Heart left ventricle (tissue), 16 donors: ENCODE measurements around the gene ITPRIPL1. TPM values are rescaled to one million over a fixed set of nuclear protein-coding genes. Genes with fewer than 3 reads are reported as not detected.

Experiments
- ATAC-seq, 4 donors: fragments of 200-7000 bp; cut with Tn5 transposase; one replicate each; pipeline ENCODE4 v1.9.1; 2020 to 2022; ENCODE audit warnings: moderate library complexity in 4 of 4, mild to moderate bottlenecking in 3 of 4, moderate number of reproducible peaks in 1 of 4
- DNase-seq, 5 donors: peaks; one replicate each; pipeline ENCODE4 v3.0.0-alpha.2; 2020
- H3K27ac ChIP-seq, 12 donors: fragments of 200-600 bp; sonication (generic) in 4 of 12; one replicate each; pipeline versions ENCODE4 v1.5.0 to v1.8.0; 2016 to 2022; ENCODE audit warnings: mild to moderate bottlenecking in 2 of 12
- H3K27me3 ChIP-seq, 9 donors: fragments of 200-600 bp; sonication (generic) in 2 of 9; one replicate each; pipeline versions ENCODE4 v1.5.1 to v1.8.0; 2016 to 2022; ENCODE audit warnings: mild to moderate bottlenecking in 3 of 9
- H3K36me3 ChIP-seq, 9 donors: fragments of 200-600 bp; sonication (generic) in 2 of 9; one replicate each; pipeline versions ENCODE4 v1.5.0 to v1.8.0; 2018 to 2022; ENCODE audit warnings: mild to moderate bottlenecking in 2 of 9
- H3K4me1 ChIP-seq, 12 donors: fragments of 200-600 bp; sonication (generic) in 4 of 12; one replicate each; pipeline versions ENCODE4 v1.5.0 to v1.8.0; 2016 to 2022; ENCODE audit warnings: mild to moderate bottlenecking in 3 of 12
- H3K4me3 ChIP-seq, 12 donors: fragments of 200-600 bp; sonication (generic) in 4 of 12; one replicate each; pipeline versions ENCODE4 v1.5.0 to v1.8.0; 2017 to 2022; ENCODE audit warnings: mild to moderate bottlenecking in 9 of 12, moderate library complexity in 4 of 12
- H3K9me3 ChIP-seq, 12 donors: fragments of 200-600 bp; sonication (generic) in 4 of 12; one replicate each; pipeline versions ENCODE4 v1.5.0 to v1.8.0; 2016 to 2022; ENCODE audit warnings: mild to moderate bottlenecking in 1 of 12
- CTCF ChIP-seq, 12 donors: fragments of 200-600 bp; sonication (generic) in 4 of 12; IDR thresholded peaks; one replicate each; pipeline versions ENCODE4 v1.5.0 to v1.8.0; 2018 to 2022; ENCODE audit warnings: antibody characterized with exemption in 12 of 12, mild to moderate bottlenecking in 5 of 12
- POLR2A ChIP-seq, 2 donors: fragments of 450-650 bp; IDR thresholded peaks; one replicate each; pipeline ENCODE4 v1.6.1; 2017; ENCODE audit warnings: antibody characterized with exemption in 2 of 2, mild to moderate bottlenecking in 2 of 2, moderate library complexity in 2 of 2
- WGBS, 4 donors: extraction: QIAGEN DNeasy Blood & Tissue Kit in 2 of 4; methylation state at CpG; one replicate each; pipeline versions ENCODE4 v1.1.5 to v1.1.7; 2013 to 2018; 5-methylcytosine and 5-hydroxymethylcytosine counted together
- intact Hi-C, 10 donors: fragments of 100-400 bp; cut with DNase I; formaldehyde crosslinking; loops; one replicate each; pipeline versions ENCODE4 v1.11.1 to v1.14.2; 2022
- polyA plus RNA-seq, 2 donors: library from polyadenylated mRNA; stranded (reverse); fragments of 200-250 nt; gene quantifications; one replicate each; pipeline ENCODE4 v1.2.3, GENCODE V29; 2013
- total RNA-seq, 9 donors: library from RNA; depleted of rRNA in 2 of 9; stranded (reverse); fragments of >200 nt in 2 of 9; fragmentation: NEBNext Ultra II Directional in 3 of 9; extraction: Animal tissue kit (Norgen Biotek cat#: 25700) in 3 of 9; gene quantifications; one replicate each; pipeline versions ENCODE4 v1.1.0 to v1.2.4, GENCODE V29; 2016 to 2023
- donor health status: ischemic (EF 13 %, LVEDD 7.1; RV severe dilation, severe dysfunction).
- donor health status: healthy with polysubstance abuse.
- donor health status: DM: no; HTN: yes; CAD: no.
- donor health status: DM: no; HTN: no; CAD: no.
- donor health status: ischemic (EF 25% LVEDD 6.9; RV normal size, moderate dysfunction).
- donor health status: ischemic (EF 25% LVEDD 5.7; RV mildly dilated, moderate dysfunction).
- donor health status: healthy.
- donor health status: DM: yes; HTN: yes; CAD: no.
- donor health status: ischemic (EF 35%, LVEDD 5.7; RV mildly dilated, moderate dysfunction).
- donor health status: nonischemic (EF 11% LVEDD 7.7; RV severe dilation, severe dysfunction).
- donor health status: DM: yes; HTN: yes; CAD: no.
- donor health status: PGD.
- donor health status: ischemic (EF 29% LVEDD 5.4; RV normal size, mild dysfunction).
- donor health status: nonischemic (EF 23%, LVEDD 6.1; RV moderate dilation, normal function).

The ITPRIPL1 gene
- total and polyA plus RNA-seq, 11 donors, result 0.65 to 3.8 (median 1.5) TPM

GRCh38 chr2:96329456-96329855, 4.3 kb downstream of the ITPRIPL1 start:
- intact Hi-C loops, result no loop called here
- no peaks in the 10 kb centered on the region for H3K9me3 ChIP-seq
- TF ChIP-seq CTCF (IDR thresholded peaks at IDR 0.05), result no peak
- TF ChIP-seq POLR2A (IDR thresholded peaks at IDR 0.05), result no peak
- peak overlapping the region in 3 of 12 donors; percentile 6 to 40 (median 34) for H3K27ac ChIP-seq
- peaks cover 0 to 13% (median 0%) of the 10 kb centered on the region in 9 donors for H3K27me3 ChIP-seq
- H3K4me3 ChIP-seq, result no peak overlapping the region
- peaks cover 0 to 48% (median 18%) of the 10 kb centered on the region in 12 donors for H3K4me1 ChIP-seq
- ATAC-seq (no peak), DNase-seq (peak in 1 of 5 donors; percentile 35)
- 50 to 67% (median 55%) methylated on average over 1 of the region's 1 CpG for WGBS, 4 donors
- peaks cover 0 to 11% (median 0%) of the 10 kb centered on the region in 9 donors for H3K36me3 ChIP-seq

DNA sequence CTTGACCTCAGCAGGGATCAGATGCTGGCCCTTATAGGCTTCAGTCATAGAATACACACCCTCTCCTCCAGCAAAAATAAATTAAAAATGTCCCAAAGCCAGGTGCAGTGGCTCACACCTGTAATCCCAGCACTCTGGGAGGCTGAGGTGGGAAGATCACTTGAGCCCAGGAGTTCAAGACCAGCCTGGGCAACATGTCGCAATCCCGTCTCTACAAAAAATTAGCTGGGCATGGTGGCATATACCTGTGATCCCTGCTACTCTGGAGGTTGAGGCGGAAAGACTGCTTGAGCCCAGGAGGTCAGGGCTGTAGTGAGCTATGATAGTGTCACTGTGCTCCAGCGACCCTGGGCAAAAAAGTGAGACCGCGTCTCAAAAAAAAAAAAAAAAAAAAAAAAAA, 4.8 kb downstream of the ITPRIPL1 start:
- intact Hi-C loops, result loop anchor here in 1 of 10 donors (1.0 to 10.0 kb wide), 2 partner anchors 24 to 175 kb away; partner anchors contain the start of gene NEURL3
- peak overlapping the region in 2 of 12 donors; percentile 28 to 40 for H3K27ac ChIP-seq
- ATAC-seq, result no peak
- no peak for DNase-seq
- no peaks in the 10 kb centered on the region for H3K9me3 ChIP-seq
- H3K27me3 ChIP-seq, result peaks cover 0 to 9% (median 0%) of the 10 kb centered on the region in 9 donors
- WGBS, 4 donors, result 90 to 96% (median 94%) methylated on average over 6 of the region's 6 CpGs
- H3K4me1 ChIP-seq, result peaks cover 0 to 48% (median 19%) of the 10 kb centered on the region in 12 donors
- H3K36me3 ChIP-seq, result peaks cover 0 to 11% (median 0%) of the 10 kb centered on the region in 9 donors
- TF ChIP-seq POLR2A (IDR thresholded peaks at IDR 0.05) (no peak), CTCF (IDR thresholded peaks at IDR 0.05) (no peak)
- H3K4me3 ChIP-seq, result no peak overlapping the region

DNA sequence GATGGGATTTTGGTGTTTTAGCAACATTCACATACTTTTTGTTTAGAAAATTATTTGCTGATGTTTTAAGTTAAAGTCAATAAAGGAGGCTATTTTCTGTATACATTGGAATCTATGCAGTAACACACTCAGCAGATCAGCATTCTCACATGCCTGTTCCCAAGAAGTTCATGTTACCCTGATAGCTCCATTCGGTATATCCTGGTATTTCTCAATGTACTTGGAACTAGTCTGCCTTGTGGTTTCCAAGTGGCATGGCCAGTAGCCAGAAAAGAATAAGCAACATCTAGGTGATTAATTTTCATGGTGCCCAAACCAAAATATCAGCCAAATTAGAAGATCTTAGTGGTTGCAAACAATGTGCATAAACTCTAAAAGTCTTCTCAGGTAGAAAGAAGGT, 5.3 kb downstream of the ITPRIPL1 start:
- Histone ChIP-seq H3K4me1 (peaks cover 0 to 44% (median 20%) of the 10 kb centered on the region in 12 donors), H3K27me3 (peaks cover 0 to 6% (median 0%) of the 10 kb centered on the region in 9 donors), H3K27ac (peak overlapping the region in 6 of 12 donors; percentile 17 to 66 (median 50)), H3K36me3 (peaks cover 0 to 11% (median 0%) of the 10 kb centered on the region in 9 donors), H3K9me3 (no peaks in the 10 kb centered on the region), H3K4me3 (no peak overlapping the region)
- WGBS, 4 donors, result 26 to 39% (median 30%) methylated on average over 1 of the region's 1 CpG
- DNase-seq, result no peak
- TF ChIP-seq POLR2A (IDR thresholded peaks at IDR 0.05), result no peak
- no peak for TF ChIP-seq CTCF (IDR thresholded peaks at IDR 0.05)
- ATAC-seq, result no peak
- intact Hi-C loops, result loop anchor here in 1 of 10 donors (1.0 to 10.0 kb wide), 2 partner anchors 24 to 174 kb away; partner anchors contain the start of gene NEURL3

GRCh38 chr2:96333708-96334107, 8.6 kb downstream of the ITPRIPL1 start:
- intact Hi-C loops, result loop anchor here in 1 of 10 donors (10.0 kb wide), 1 partner anchor 171 kb away; the partner anchor contains the start of gene NEURL3
- DNase-seq (no peak), ATAC-seq (no peak)
- Histone ChIP-seq H3K27ac (no peak overlapping the region), H3K4me3 (no peak overlapping the region), H3K36me3 (no peaks in the 10 kb centered on the region), H3K27me3 (no peaks in the 10 kb centered on the region), H3K4me1 (peaks cover 0 to 39% (median 17%) of the 10 kb centered on the region in 12 donors), H3K9me3 (no peaks in the 10 kb centered on the region)
- TF ChIP-seq POLR2A (IDR thresholded peaks at IDR 0.05), result no peak
- TF ChIP-seq CTCF (IDR thresholded peaks at IDR 0.05), result no peak
- WGBS, 4 donors, result 66 to 80% (median 75%) methylated on average over 3 of the region's 3 CpGs
